GM12892 (cell line): ENCODE measurements around the gene PKP1.

Experiments
- POLR2A ChIP-seq: IDR thresholded peaks from 2 replicates; pipeline ENCODE4 v1.6.1; 2011; ENCODE audit warnings: low read depth, low read length, control low read depth
- TAF1 ChIP-seq: IDR thresholded peaks from 2 replicates; pipeline ENCODE4 v1.6.1; 2011; ENCODE audit warnings: low read depth, mild to moderate bottlenecking, control low read depth, low read length, borderline replicate concordance

- TF ChIP-seq POLR2A: no peak
- no peak for TF ChIP-seq TAF1
Measured at GRCh38 chr1:201284636-201285035, 1.3 kb downstream of the PKP1 start.
